NCI-H510A (cell line): Measurements from ENCODE around the gene MYLK4.
"Not testable (repeated sequence)": the region's sequence is repeated elsewhere in the genome, so short reads cannot be mapped to it uniquely, and the experiment has no call there.

Source experiments
- DNase-seq: peaks from one replicate; lab custom pipeline; 2025; lab: John Stamatoyannopoulos, UW

MYLK4 gene

DNA sequence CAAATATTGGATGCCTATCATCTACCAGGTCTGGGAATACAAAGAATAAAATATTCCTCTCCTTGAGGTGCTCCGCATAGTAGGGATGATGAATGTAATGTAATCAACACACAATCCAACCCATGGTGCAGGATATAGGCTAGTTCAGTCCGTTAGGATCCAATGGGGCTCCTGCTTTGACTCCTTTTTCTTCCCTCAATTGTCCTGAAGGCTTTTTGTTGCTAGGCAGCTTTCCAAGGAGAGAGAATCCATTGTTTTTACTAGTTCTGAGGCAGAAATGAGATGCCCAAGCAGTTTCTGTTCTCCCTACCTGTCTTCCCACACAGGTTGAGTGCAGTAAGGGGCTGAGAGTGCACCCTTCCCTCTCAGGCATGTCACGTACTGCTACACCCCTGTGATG lies 26.5 kb upstream of the MYLK4 start:
- DNase-seq = no peak

DNA sequence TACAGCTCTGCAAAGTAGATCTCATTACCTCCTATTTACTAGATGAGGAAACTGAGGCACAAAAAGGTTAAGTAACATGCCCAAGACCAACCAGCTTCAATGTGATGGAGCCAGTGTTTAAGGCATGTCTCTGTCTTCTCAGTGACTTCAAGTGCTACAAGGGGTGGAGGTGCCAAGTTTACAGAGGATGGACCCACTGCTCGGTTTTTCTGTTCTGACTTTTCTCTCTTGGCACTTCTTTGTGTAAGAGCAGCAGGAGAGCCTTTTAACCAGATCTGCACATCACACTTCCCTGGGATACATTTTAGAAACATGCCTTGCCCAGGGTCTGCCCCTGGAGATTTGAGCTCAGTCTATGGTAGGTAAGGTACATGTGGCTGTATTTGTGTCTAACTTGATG lies 24.3 kb upstream of the MYLK4 start:
- no peak for DNase-seq

DNA sequence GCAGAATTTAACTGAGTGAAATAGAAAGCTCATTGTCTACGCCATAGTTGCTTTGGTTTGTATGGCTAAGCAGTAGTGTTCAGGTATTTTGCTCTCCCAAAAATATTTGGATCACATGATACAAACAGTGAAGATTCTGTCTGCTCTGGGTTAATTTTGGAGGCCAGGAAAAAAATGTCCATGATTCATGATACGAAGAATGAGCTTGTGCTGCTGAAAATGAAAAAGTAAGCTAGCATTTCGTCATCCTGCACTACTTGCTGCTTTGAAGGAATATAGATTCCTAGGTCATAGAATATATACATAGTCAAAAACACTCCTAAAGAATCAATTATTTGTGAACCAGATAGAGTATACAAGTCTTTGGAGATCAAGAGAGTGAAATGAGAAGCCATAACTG lies 22.7 kb upstream of the MYLK4 start:
- no peak for DNase-seq

DNA sequence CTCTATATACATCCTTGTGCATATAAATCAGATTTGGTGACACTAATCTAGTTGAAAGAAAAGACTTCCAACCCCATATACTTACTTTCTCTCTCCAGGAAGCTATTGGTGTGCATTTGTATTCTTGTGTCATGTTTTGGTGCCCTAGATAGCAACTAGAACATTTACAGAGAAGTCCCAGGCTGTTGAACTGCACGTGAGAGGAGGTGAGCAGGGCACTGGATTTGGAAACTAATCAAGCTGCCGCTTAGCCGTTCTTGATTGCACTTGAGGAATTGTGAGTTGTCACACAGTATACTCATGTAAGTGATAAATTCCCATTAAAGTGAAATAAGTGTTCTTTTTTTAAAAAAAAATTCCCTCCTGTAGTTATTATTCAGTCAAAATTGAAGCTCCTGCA lies 22.1 kb upstream of the MYLK4 start:
- DNase-seq = no peak

DNA sequence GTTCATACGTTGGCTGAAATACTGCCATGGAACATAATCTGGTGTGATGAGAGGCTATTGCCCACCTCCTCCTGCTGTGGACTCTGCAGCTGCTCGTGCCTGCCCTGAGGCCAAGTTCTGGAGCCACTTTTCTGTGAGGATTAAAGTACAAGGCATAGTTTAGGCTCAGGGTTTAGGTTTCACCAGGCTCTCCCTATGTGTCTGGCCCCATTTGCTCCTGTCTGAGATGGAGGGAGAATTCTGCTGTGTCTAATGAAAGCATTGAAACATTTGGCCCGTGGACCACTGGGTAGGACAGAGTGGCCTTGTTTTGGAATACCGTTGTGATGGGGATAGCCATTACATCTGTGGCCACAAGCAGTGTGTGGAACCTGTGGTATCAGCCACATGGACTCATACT lies 20.4 kb upstream of the MYLK4 start:
- no peak for DNase-seq

GRCh38 chr6:2770171-2770570 lies 19.4 kb upstream of the MYLK4 start:
- no peak for DNase-seq

DNA sequence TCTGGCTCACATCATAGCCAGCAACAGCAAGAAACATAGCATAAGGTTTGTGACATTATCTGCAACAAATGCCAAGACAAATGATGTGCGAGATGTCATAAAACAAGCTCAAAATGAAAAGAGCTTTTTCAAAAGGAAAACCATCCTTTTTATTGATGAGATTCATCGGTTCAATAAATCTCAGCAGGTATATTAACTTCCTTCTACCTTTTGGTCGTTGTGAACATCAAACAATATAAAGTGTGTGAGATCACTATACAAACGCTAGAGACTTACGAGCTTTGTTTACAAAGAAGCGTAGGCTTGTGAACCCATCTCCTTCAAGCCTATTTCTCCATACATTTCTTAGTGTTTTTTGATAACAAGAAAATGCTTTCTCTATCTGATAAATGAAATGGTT lies 18.0 kb upstream of the MYLK4 start:
- DNase-seq = no peak

DNA sequence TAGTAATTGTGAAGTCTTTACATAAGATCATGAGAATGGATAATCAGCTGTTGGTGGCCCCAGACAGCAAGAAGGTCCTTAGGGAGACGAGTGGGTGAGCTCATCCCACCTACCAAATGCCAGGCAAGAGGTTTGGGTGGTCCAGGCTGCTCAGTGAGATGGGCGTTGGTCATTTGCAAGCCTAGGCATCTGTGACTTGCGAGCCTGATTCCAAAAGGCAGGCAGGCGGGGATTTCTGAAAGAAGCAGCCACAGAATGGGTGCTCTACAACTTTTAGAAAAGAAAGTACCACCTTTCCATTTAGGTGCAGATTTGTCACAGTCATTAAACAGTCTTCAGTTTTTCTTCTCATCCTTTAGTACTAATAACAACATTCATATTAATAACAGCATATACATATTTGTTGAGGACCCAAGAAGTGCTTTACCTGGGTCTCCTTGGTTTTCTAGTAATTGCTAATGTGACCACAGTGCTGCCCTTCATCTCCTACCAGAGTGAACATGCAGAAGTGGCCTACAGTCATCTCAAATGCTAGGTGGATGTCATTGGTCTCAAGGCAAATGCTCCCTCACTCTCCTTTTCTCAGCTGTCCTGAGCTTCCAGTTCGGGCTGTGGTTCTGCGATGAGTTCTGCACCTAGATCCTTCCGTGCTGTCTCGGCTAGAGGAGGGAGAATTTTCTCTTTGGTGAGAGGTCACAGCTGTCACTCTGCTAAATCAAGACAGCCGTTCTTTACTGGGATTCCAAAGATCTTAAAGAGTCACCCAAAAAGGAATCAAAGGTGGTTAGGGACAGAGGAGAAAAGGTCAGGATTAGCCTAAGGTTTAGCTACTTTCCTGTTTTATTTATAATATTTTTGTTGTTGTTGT lies 17.2 kb upstream of the MYLK4 start:
- DNase-seq = no peak

DNA sequence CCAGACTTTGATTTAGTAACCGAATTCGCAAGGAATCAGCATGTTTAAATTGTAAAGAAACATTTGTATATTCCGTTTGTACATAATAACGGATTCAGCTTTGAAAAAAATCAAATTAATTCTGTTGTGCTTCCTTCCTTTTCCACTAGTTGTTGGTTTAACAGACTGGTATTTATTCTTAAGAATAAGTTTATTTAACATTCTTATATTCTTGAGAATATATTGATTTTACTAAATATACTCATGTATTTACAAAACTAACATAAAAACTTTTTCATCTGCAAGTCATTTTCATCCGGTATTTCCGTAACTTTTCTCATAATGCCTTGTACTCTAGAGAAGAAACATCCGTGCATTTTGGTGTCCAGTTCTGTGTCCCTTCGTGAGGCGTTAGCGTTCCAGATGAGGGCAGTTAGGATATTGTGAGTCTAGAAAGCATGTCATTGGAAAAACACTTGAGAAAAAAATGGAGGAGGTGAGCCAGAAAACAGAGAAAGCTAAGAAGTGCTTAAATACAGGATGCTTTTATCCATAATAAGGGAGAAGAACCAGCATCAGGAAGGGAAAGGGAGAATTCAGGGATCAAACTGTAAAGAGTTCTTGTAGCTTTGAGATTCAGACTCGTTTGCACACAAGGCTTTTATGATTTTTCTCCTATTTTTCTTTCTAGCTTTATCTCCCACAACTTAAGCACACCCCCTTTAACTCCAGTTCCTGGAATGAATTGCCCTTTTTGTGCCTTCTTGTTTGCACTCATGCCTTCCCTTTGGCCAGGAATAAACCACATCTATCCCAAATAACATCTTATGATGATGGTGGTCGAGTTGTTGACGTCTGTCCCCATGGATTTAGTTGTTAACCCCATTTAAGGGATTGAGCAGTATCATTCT lies 16.3 kb upstream of the MYLK4 start:
- no peak for DNase-seq

DNA sequence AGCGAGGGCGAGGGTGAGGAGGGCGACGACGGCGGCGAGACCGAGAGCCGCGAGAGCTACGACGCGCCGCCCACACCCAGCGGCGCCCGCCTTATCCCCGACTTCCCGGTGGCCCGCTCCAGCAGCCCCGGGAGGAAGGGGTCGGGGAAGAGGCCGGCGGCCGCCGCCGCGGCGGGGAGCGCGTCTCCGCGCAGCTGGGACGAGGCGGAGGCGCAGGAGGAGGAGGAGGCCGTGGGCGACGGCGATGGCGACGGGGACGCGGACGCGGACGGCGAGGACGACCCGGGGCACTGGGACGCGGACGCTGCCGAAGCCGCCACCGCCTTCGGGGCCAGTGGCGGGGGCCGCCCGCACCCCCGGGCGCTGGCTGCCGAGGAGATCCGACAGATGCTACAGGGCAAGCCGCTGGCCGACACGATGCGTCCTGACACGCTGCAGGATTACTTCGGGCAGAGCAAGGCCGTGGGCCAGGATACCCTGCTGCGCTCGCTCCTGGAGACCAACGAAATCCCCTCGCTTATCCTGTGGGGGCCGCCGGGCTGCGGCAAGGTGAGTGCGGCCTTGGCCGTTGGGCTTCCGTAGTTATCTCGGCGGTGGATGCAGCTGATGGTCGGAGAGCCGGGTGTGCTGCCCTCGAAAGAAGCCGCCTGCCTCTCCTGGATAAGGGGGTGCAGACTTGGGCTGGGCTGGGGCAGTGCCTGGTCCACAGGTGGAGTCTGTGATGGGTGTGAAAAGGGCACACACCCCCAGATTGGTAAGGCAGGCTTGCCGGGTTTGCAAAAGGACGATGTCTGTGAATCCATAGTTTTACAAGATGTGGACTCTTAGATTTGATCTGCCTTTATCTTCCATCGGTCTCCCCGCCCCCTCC lies 15.4 kb upstream of the MYLK4 start:
- no peak for DNase-seq

- peak; percentile 92 for DNase-seq
Measured at GRCh38 chr6:2765166-2765895, 14.6 kb upstream of the MYLK4 start, which contains the start of gene WRNIP1. TSS of gene WRNIP1 (plus strand) at chr6:2765393. CDS start at chr6:2765623, 230 bp downstream.

DNA sequence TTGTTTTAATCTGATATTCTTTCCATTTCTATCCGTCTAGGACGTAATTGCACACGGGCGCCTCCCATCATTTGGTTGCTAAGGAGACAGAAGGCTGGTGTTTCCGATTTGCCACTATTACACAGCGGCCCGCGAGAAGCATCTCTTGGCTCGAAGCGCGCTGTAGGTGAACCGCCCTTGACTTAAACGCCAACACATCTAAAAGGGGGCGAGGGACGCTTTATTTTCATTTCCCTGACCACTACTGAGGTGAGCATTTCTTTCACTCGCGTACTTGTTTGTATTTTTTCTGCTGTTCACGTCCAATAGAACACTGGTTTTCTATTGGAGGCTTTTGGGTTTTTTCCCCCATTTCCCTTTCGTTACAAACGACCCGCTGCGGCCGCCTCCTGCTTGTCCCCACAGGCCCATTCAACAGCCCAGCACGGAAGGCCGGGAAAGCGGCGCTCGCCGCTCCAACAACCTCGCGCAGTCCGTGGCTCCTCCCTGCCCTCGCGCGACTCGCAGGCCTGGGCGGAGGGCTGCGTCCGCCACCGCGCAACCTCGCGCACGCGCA lies 14.0 kb upstream of the MYLK4 start:
- peak; percentile 34 for DNase-seq

DNA sequence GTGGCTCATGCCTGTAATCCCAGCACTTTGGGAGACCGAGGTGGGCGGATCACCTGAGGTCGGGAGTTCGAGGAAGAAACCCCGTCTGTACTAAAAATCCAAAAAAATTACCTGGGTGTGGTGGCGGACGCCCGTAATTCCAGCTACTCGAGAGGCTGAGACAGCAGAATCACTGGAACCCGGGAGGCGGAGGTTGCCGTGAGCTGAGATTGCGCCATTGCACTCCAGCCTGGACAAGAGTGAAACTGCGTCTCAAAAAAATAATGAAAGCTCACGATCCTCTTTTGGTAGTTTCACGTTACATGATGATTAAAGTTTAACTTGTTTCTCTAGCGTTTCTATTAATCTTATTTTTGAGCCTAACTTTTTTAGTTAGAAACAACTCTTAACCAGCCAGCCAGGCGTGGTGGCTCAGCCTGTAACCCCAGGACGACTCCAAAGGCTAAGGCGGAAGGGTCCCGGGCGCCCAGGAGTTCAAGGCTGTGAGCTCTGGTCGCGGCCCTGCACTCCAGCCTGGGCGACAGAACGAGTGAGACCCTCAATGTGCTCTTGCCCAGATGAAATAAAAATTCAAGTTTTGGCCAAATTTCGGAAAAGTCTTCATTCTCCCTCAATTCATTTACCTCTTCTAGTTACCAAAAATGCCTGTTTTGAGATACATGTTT lies 13.3 kb upstream of the MYLK4 start:
- DNase-seq = no peak

GRCh38 chr6:2763345-2763841 lies 12.7 kb upstream of the MYLK4 start:
- no peak for DNase-seq

- DNase-seq = not testable (repeated sequence)
Measured at GRCh38 chr6:2762868-2763267, 12.1 kb upstream of the MYLK4 start.

GRCh38 chr6:2760882-2761842 lies 10.4 kb upstream of the MYLK4 start:
- DNase-seq = no peak

DNA sequence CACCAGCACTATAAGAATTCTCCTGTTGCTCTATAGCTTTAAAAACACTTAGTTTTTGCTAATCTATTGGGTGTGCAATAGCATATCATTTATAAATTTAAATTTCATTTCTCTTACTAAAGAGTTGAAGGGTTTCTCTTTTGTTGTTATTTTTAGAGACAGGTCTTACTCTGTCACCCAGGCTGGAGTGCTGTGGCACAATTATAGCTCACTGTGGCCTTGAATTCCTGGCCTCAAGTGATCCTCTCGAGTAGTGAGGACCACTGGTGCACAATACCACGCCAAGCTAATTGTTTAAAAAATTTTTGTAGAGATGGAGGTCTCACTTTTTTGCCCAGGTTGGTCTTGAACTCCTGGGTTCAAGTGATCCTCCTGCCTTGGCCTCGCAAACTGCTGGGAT lies 8.3 kb upstream of the MYLK4 start:
- DNase-seq = no peak

DNA sequence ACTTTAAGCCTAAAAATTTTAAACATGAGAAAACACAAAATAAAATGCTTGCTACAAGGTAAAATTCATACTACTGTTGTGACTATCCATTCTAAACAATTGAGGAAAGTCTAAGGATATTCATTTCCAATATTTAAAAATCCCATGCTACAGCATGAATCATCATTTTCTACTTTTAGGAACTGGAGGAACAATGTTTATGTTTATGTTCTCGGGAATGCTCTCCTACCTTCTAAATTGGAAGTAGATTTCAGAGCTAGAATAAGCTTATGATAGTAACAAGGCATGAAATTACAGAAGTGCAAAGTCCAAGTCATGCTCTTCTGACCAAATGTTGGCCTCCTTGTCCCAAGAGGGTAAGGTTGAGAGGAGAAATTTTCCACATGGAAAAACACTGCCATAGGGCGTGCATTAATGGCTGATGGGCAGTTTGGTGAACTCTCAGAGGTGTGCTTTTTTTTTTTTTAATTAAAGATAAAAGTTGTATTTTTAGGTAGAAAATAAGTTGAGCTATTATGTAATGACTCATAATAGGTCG lies 6.0 kb upstream of the MYLK4 start:
- DNase-seq = no peak

DNA sequence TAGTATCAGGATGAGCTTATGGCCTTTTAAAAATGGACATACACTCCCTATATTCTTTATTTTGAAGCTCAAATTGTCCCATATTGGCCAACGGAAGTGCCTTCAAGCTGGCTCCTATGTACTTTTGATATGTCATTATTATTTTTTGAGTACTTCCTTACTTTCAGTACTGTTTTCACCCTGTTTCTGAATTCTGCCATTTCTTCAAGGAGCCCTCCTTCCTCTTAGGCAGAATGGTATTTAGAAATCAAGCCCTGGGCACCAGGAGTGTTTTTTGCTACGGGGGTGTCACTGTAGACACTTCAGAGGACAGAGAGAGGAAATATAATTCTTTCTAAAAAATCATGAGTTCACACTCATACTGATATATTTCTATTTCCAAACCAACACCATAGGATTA lies 5.5 kb upstream of the MYLK4 start:
- no peak for DNase-seq
